UCSD-AML1 (cell line): ENCODE measurements around the gene ST3GAL4.
"Not testable (repeated sequence)": the region's sequence is repeated elsewhere in the genome, so short reads cannot be mapped to it uniquely, and the experiment has no call there.

Source experiments
- DNase-seq: peaks from one replicate; lab custom pipeline; 2025; ENCODE audit not compliant: unreplicated experiment; lab: John Stamatoyannopoulos, UW

Gene ST3GAL4

DNA sequence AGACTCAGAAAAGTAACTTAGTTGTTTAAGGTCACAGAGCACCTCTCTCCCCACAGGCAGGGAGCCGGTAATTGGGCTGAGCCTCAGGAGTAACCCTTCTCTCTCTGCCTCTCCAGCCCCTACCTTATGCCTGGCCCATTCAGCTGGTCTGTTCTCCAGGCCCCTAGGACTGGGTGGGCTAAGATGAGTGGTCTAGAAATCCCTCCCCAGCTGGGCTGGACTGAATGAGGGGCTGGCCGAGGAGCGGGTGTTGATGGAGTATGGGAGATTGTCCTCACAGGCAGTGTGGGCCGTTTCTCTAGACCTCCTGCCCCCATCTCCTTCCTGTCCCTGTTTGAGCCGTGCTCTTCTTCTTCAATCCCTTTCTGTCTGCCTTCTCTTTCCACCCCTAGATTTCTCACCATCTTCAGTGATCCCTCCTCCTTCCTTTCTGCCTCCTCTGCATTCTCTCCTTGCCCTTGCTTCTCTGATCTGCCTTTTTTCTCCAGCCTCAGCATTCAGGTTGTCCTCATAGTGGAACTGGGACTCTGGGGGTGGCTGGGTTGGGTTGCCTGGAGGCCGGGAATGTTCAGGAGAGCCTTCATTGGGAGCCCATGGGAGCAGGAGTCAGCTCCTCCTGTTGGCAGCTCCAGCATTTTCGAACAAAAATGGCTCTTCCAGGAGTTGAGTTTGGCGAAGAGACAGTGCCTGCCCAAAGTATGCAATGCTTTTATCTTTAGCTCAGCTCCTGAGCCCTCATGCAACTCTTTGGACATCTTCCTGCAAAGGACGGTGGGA, 7.6 kb downstream of the ST3GAL4 start:
- no peak for DNase-seq

DNA sequence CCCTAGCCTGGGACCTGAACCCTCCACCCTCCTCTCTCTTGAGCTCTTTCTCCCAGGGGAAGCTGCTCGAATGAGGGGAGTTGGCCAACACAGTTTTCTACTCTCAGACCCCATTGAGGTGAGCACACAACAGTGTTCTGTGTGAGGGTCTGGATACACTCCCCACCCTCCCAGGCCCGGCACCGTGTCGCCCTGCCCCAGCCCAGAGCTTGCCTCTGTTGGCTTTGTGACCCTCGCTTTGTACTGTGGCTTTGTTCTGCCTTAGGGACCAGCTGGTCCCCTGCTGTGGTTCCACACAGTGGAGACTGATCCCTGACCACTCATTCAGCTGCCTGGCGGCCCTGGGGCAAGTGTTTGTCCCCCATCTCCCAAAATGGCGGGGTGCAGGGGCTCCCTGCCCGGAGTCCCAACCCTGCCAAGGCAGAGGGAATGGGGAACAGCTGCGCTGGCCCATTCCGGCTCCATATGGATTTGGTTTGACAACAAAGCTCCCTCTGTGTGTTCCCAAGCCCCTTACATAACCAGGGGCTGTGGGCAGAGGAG, 8.3 kb downstream of the ST3GAL4 start:
- DNase-seq: no peak

DNA sequence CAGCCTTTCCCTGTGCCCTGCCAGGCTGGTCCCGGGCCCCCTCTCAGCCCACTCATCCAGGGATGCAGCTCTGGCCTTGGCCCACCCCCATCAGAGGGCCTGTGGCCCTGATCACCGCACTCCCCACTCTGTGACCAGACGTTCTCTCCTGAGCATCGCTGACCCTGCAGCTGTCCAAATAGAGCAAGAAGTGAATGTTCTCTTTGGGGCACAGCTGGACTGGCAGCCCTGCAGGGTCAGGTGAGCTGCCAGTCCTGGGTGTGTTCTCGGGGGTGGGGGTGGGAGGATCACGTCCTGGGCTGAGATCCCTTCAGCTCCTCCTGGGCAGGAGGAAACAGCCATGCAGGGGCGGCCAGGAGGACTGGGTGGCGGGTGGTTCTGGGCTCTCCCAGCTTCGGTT, 9.2 kb downstream of the ST3GAL4 start:
- DNase-seq: not testable (repeated sequence)

DNA sequence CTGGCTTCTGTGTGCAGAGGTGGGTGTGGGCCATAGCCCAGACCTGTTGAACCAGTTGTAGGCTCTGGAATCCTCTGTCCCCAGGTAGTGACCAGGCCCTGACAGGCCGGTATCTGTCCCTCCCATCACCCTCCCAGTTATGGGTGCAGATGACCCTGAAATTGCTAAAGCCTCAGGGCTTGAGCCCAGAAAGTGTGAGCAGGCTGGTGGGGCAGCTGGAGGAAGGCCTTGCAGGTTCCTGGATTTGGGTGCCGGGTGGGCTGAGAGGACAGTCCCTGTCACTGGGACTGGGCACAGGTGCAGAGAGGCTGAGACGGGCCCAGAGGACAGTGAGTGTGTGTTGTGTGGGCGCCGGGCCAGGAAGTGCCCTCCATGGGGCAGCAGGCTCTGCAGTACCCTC, 10.0 kb downstream of the ST3GAL4 start:
- DNase-seq: not testable (repeated sequence)

DNA sequence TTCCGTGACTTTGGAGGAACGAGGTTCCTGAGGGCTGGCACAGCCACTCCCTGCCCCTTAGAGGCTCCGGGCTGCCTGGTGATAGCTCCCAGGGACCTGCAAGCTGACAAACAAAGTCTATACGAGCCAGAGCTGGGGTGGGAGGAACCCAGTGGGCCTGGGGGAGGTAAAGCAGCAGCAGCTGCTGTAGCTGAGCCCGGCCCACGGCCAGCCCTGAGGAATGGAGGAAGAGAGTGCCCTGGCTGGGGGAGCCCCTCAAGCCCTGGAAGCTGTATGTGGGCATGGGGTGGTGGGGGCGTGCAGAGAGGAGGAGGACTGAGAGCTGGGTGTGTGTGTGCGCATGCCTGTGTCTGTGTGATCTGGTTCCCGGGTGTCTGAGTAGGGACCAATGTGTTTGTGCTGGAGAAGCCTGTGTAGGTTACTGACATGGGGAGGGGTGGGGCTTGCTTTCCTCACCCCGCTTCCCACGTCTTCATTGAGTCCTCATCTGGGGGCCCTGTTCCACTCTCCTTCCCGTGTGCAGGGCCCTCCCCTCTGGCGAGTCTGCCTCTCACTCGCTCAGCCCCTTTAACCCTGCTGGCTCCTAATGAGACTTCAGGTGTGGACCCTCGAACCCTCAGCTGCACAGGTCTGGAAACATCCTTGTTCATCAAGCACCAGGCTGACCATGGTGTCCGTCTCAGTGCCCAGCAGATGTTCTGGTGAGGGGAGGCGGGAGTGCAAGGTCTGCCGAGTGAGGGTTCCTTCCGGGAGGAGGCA, 10.8 kb downstream of the ST3GAL4 start:
- DNase-seq: no peak

DNA sequence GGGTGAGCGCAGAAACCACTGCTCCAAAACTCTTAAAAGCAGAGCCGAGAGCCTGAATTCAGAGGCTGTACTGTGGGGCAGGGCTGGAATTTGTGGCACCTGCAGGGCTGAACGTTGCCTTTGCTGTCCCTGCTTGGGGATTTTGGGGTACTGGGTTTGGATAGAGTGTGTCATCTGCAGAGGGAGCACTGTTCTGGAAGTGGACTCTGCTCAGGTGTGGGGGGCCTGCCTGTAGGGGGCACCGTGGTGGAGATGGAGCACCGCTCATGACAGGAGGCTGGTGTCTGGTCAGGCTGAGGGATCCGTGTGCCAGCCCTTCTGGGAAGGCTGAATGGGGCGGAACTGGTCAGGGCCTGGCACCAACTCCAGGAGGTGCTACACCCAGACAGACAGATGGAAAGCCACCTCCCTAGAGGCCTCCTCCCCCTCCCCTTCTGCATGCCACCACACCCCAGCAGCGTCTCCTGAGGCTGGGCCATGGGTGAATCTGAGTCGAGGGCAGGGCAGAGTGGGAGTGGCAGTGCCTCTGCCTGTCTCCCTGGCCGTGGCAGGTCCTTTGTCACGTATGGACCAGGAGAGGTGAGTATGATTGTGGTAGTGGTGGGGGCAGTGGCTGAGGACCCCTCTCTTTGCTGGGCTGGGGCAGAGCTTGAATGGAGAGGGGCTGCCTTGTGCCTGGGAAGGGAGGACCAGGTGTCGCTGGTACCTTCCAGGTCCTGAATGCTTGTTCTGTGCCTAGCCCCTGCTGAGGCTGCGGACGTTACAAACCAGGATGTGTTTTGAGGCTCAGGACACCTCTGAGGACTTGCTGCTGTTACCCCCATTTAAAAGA, 11.6 kb downstream of the ST3GAL4 start:
- DNase-seq: not testable (repeated sequence)

DNA sequence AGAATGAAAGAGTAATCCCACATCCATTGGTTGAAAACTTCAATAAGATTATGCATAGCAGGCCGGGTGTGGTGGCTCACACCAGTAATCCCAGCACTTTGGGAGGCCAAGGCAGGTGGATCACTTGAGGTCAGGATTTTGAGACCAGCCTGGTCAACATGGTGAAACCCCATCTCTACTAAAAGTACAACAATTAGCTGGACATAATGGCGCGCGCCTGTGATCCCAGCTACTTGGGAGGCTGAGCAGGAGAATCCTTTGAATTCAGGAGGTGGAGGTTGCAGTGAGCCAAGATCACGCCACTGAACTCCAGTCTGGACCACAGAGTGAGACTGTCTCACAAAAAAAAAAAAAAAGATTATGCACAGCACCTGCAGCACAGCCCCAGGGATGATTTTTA, 12.3 kb downstream of the ST3GAL4 start:
- DNase-seq: not testable (repeated sequence)

DNA sequence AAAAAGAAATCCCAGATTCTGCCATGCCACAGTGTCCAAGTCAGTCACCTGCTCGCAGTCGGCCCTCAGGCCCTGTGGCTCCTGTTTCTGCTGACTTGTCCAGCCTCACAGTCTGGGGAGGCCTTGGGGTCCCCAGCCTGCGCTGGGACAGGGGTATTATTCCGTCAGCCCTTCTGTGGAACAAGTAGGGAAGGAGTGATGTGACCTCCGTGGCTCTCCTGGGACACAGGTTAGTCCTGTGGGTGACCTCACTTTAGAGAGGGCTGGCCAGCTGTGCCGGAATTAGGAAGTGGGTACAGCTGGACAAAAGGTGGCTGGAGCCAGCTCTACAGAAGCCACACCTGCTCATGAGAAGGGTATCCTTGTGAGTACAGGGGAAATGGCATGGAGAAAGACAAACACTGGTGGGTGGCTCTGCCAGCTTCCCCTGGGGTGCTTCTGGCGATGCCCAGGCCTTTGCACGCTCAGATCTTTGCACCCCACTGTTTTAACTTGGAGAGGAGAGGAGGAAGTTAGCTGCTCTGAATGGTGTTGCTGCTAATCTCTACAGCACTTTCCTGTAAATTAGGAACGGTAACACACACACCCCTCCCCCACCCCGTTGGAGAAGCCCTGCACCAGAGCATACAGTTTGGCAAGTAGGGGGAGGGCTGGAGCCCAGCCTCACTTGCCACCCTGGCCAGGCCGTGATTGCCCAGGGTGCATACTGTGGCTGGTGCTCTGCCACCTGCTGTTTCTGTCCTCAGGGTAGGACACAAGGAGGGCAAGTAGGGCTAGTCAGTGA, 13.0 kb downstream of the ST3GAL4 start:
- peak; percentile 42 for DNase-seq

DNA sequence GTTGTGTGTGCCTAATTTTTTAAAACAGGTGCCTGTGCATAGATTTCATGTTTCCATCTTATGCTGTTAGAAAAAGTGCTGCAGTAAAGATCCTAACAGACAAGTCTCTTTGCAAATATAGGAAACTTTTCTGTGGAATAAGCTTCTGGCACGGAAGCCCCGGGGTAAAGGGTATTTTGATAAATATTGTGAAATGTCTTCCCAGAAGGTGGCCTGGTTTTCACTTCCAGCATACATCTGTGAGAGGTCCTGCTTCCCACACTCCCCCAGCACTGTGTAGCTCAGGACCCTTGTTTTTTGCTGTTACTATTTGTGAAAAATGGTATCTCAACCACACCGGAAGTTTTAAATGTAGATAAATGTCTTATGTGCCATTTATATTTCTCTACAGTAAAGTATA, 14.5 kb downstream of the ST3GAL4 start:
- DNase-seq: no peak

DNA sequence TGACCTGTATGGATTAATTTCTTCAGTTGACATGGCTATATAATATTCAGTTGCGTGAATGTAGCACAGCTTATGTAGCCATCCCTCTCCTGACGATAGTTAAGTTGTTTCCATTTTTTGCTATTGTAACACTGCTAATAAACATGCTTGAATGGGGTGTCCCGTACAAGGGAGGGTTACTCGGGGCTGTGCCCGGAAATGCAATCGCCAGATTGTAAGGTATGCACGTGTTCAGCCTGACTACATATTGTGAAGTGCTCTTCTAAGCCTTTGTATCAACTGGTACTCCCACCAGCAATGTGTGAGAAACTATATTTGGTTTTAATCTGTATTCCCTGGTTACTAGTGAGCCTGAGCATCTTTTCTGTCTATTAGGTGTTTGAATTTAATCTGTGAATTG, 16.1 kb downstream of the ST3GAL4 start:
- DNase-seq: no peak

DNA sequence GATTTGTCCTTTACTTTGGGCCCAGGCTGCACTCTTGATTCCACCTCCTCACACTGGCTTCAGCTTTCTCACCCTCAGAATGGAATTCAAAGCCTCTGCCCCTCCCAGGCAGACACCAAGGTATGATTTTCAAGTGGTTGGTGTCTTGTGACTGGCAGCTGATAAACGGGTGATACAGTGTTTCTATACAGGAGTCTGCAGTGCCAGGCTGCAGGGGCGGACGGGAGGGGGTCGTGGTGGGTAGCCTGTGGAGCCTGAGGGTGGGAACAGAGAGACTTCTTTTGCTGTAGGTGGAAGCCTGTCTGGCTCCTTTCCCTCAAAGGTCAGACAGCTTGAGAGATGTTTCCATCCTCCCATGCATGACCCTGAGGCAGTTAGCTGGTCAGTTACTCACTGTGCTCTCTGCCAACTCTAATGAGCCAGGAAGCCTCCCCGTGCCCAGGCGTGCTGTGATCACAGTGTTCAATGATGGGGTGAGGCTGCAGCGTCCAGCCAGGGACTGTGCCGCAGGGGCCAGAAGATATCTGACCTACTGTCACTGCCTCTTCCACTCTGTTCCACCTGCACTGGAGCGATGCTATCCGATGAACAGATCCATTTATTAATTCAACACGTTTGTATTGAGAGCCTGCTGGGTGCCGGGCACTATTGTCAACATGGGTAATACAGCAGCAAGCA, 18.0 kb downstream of the ST3GAL4 start:
- not testable (repeated sequence) for DNase-seq

DNA sequence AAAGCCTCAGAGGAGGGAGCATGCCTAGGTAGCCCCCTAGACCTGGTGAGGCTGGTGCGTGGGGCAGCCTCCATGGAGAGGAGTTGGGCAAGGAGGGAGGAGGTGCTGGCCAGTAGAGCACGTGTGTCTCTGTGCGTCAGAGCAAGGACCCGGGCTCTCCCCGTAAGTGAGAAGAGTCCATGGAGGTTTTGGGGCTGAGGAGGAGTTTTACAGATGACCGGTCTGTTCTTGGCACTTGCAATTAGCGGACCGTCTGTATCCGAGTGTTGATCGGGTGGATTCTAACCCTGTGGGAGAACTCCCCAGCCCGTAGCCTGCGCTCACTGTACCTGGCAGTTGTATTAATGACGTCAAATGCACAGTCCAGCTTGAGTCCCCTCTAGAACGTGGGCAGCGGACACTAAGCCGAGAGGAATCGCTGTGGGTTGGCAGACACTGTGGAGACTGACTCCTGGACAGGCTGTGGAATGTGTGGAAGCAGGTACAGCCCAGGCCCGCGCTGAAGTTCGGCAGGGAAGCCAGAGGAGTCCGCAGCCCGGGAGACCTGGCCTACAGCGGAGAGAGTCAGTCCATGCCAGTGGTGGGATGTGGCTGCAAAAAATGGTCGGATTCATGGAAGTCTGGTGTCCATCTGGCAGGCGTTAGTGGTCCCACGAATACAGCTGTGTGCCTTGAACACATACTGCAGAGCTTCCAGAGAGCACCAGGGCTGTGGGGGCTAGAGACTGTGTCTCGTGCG, 19.2 kb downstream of the ST3GAL4 start:
- DNase-seq: not testable (repeated sequence)

DNA sequence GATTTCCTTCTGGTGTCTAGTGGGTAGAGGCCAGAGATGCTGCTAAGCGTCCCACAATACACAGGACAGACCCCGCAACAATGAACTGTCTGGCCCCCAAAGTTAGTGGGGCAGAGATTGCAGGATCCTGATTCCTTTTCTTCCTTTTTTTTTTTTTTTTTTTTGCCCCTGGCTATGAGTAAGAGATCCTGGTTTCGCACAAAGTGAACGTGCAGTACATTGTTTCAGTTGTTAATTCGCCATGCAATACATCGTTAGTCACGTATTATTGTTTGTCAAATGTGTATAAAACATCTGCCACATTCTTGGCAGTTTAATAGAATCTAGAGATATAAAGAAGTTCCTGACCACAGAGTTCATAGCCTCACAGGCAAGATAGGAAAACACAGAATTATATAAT, 20.2 kb downstream of the ST3GAL4 start:
- DNase-seq: no peak

DNA sequence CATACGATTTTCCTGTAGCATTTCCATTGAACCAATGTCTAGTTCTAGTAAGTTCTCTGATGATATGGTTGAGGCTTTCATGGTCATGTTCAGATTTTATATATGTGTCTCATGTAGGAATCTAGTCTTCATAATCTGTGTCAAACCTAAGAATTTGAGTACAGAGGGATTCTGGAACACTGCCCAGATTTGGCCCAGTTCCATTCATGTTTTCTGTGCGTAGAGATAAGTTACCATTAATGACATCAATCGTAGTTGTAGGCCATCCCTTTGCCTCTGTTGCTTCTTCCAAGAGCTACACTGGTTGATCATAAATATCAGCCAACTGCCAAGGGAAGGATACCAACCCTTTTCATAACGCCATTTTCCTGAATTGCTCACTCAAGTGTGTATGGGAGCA, 23.3 kb downstream of the ST3GAL4 start:
- DNase-seq: no peak

DNA sequence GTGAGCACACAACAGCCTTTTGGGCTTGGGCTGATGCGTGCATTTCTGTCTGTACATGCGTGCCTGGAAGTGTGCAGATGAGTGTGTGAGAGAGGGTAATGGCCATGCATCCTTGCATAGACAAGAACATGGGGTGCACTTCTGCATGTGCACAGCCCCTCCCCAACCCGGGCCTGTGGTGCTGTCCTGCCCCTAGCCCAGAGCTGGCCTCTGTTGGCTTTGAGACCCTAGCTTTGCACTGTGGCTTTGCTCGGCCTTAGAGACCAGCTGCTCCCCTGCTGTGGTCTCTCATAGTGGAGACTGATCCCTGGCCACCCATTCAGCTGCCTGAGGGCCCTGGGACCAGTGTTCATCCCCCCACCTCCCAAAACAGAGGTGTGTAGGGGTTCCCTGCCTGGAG, 25.4 kb downstream of the ST3GAL4 start:
- DNase-seq: no peak

DNA sequence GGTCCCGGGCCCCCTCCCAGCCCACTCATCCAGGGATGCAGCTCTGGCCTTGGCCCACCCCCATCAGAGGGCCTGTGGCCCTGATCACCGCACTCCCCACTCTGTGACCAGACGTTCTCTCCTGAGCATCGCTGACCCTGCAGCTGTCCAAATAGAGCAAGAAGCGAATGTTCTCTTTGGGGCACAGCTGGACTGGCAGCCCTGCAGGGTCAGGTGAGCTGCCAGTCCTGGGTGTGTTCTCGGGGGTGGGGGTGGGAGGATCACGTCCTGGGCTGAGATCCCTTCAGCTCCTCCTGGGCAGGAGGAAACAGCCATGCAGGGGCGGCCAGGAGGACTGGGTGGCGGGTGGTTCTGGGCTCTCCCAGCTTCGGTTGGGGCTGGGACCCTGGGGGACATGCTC, 26.5 kb downstream of the ST3GAL4 start:
- not testable (repeated sequence) for DNase-seq

DNA sequence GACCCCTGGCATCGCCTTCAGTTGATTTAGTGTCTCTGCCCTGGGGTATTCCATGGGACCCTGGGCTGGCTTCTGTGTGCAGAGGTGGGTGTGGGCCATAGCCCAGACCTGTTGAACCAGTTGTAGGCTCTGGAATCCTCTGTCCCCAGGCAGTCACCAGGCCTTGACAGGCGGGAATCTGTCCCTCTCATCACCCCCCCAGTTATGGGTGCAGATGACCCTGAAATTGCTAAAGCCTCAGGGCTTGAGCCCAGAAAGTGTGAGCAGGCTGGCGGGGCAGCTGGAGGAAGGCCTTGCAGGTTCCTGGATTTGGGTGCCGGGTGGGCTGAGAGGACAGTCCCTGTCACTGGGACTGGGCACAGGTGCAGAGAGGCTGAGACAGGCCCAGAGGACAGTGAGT, 27.2 kb downstream of the ST3GAL4 start:
- not testable (repeated sequence) for DNase-seq

DNA sequence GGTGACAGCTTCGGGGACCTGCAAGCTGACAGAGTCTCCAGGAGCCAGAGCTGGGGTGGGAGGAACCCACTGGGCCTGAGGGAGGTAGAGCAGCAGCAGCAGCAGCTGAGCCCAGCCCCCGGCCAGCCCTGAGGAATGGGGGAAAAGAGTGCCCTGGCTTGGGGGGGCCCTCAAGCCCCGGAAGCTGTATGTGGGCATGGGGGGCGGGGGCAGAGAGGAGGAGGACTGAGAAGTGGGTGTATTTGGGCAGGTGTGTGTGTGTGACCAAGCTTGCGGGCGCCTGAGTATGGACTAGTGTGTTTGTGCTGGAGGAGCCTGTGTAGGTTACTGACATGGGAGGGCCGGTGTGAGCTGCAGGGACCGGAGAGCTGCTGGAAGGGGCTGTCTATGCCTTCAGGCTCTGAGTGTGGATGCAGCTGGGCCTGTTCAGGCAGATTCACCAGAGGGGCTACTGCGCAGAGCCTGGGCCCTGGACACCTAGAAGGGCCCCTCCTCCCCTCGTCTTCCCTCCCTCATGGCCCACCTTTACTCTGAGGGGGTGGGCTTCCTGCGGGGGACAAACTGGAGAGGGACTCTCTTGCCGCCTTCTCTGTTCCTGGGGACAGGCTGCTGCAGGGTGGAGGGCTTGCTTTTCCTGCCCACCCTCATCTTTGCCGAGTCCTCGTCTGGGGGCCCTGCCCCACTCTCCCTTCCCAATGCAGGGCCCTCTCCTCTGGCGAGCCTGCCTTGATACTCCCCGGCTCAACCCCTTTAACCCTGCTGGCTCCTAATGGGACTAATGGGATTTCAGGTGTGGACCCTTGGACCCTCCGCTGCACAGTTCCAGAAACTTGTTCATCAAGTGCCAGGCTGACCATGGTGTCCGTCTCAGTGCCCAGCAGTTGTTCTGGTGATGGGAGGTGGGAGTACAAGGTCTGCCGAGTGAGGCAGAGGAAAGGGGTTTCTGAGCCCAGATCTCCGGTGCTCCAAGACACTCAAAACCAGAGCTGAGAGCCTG, 28.2 kb downstream of the ST3GAL4 start:
- DNase-seq: no peak
